ENCODE results near the gene NEK3.
"Not testable (repeated sequence)": the region's sequence is repeated elsewhere in the genome, so short reads cannot be mapped to it uniquely, and the experiment has no call there.

Gene NEK3

GRCh38 chr13:52177276-52177675, 17.9 kb upstream of the NEK3 start:
- no peak for TF ChIP-seq CTCF (IDR thresholded peaks at IDR 0.05; ENCODE audit: insufficient read depth, low read length, poor library complexity, severe bottlenecking)
- no peak for DNase-seq (ENCODE audit: extremely low read depth, insufficient read length)
- Histone ChIP-seq H3K27me3 (replicated peaks; ENCODE audit: control insufficient read depth, insufficient read depth, low read length) (no peaks in the 10 kb centered on the region), H3K36me3 (ENCODE audit: control insufficient read depth, insufficient read depth, low read length) (peaks cover 3% of the 10 kb centered on the region; the same call in 1 of the 2 replicates), H3K4me3 (replicated peaks; ENCODE audit: low read depth, low read length) (no peak overlapping the region)

DNA sequence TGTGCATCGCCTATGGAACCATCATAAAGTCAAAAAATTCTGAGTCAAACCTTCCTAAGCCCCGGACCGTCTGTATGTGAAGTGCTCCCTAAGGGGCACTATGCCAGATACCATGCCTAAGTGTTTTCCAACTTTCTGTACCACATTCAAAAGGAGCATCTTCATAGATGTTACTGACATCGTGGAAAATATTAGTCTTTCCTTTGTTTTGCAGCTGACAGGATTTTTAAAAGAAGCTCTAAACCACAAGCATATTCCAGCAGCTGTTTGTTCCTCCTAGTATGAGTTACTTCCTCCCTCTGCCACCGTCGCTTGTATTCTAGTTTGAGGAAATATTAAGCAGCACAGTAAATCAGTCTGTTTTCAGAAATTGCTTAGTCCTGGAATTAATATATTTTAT, 14.6 kb upstream of the NEK3 start:
- not testable (repeated sequence) for H3K27me3 ChIP-seq (replicated peaks; ENCODE audit: control insufficient read depth, insufficient read depth, low read length); H3K36me3 ChIP-seq (ENCODE audit: control insufficient read depth, insufficient read depth, low read length); DNase-seq (ENCODE audit: extremely low read depth, insufficient read length); H3K4me3 ChIP-seq (replicated peaks; ENCODE audit: low read depth, low read length)

- TF ChIP-seq CTCF (IDR thresholded peaks at IDR 0.05; ENCODE audit: insufficient read depth, low read length, poor library complexity, severe bottlenecking) = no peak
- no peak for DNase-seq (ENCODE audit: extremely low read depth, insufficient read length)
- H3K36me3 ChIP-seq (ENCODE audit: control insufficient read depth, insufficient read depth, low read length) = peaks cover 4% of the 10 kb centered on the region
- no peaks in the 10 kb centered on the region for H3K27me3 ChIP-seq (replicated peaks; ENCODE audit: control insufficient read depth, insufficient read depth, low read length)
- H3K4me3 ChIP-seq (replicated peaks; ENCODE audit: low read depth, low read length) = no peak overlapping the region
Measured at GRCh38 chr13:52173373-52173772, 14.0 kb upstream of the NEK3 start.

GRCh38 chr13:52171686-52172085, 12.3 kb upstream of the NEK3 start:
- not testable (repeated sequence) for H3K36me3 ChIP-seq (ENCODE audit: control insufficient read depth, insufficient read depth, low read length); H3K27me3 ChIP-seq (replicated peaks; ENCODE audit: control insufficient read depth, insufficient read depth, low read length); DNase-seq (ENCODE audit: extremely low read depth, insufficient read length); H3K4me3 ChIP-seq (replicated peaks; ENCODE audit: low read depth, low read length)

- not testable (repeated sequence) for H3K36me3 ChIP-seq (ENCODE audit: control insufficient read depth, insufficient read depth, low read length); H3K4me3 ChIP-seq (replicated peaks; ENCODE audit: low read depth, low read length); DNase-seq (ENCODE audit: extremely low read depth, insufficient read length); H3K27me3 ChIP-seq (replicated peaks; ENCODE audit: control insufficient read depth, insufficient read depth, low read length)
Measured at GRCh38 chr13:52170828-52171391, 11.5 kb upstream of the NEK3 start.

- peaks cover 4% of the 10 kb centered on the region for H3K36me3 ChIP-seq (ENCODE audit: control insufficient read depth, insufficient read depth, low read length)
Measured at GRCh38 chr13:52169839-52170238, 10.4 kb upstream of the NEK3 start.

DNA sequence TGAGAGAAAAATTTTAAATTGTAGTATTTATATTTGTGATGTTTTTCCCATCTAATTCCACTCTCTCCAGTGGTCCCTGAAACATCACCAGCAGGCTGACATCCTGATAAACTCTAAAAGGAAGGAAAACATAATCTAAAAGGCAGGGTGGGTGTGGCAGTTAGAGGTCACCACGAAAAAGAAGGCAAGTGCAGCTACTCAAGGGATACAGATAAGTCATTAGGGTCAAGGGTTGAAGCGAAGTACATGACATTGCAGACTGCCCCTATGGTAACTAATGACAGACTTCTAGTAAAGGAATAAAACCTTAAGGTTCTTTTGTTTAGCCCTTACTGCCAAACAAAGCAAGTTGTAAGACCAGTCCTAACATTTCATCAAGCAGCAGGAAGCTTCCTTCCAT, 6.0 kb upstream of the NEK3 start:
- Histone ChIP-seq H3K36me3 (ENCODE audit: control insufficient read depth, insufficient read depth, low read length) (peaks cover 3% of the 10 kb centered on the region), H3K4me3 (replicated peaks; ENCODE audit: low read depth, low read length) (no peak overlapping the region), H3K27me3 (replicated peaks; ENCODE audit: control insufficient read depth, insufficient read depth, low read length) (no peaks in the 10 kb centered on the region)
- DNase-seq (ENCODE audit: extremely low read depth, insufficient read length) = no peak
- TF ChIP-seq CTCF (IDR thresholded peaks at IDR 0.05; ENCODE audit: insufficient read depth, low read length, poor library complexity, severe bottlenecking) = no peak

More at GRCh38 chr13:52169839-52170238, 10.4 kb upstream of the NEK3 start:
- TF ChIP-seq CTCF (IDR thresholded peaks at IDR 0.05; ENCODE audit: insufficient read depth, low read length, poor library complexity, severe bottlenecking) = no peak
- Histone ChIP-seq H3K27me3 (replicated peaks; ENCODE audit: control insufficient read depth, insufficient read depth, low read length) (no peaks in the 10 kb centered on the region), H3K4me3 (replicated peaks; ENCODE audit: low read depth, low read length) (no peak overlapping the region)
- DNase-seq (ENCODE audit: extremely low read depth, insufficient read length) = no peak

Data from GM06990 (cell line).